ENCODE results near the gene CYP2D6. TPM values are rescaled to one million over a fixed set of nuclear protein-coding genes. Genes with fewer than 3 reads are reported as not detected.
A peak's percentile ranks its signal among the peaks of the same experiment; 100 is the strongest.
"Not testable (repeated sequence)": the region's sequence is repeated elsewhere in the genome, so short reads cannot be mapped to it uniquely, and the experiment has no call there.

Gene CYP2D6
- total RNA-seq, 1 donor from 2014 or later, result 3.2 TPM

DNA sequence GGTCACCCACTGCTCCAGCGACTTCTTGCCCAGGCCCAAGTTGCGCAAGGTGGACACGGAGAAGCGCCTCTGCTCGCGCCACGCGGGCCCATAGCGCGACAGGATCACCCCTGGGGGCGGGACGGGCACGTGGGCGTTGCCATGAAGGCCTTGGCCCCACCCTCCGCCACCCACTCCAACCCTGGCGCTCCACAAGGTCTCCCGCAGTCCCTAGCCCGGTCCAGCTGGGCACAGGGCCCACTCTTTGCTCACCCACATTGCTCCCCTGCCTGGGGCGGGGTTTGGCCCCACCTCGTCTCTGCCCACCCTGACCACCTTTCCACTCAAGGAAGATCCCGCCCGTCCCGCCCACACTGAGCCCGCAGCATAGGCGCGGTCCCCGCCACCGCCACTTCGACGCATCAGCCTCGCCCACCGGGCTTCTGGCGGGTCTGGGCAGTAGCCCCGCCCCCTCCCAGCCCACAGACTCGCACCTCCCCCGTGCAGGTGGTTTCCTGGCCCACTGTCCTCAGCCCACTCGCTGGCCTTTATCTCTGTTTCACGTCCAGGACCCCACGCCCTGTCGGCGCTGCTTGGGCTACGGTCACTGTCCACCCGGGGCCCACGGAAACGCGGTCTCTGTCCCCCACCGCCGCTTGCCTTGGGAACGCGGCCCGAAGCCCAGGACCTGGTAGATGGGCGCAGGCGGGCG is 12.3 kb upstream of the CYP2D6 start:
- no peak overlapping the region for H3K4me3 Mint-ChIP-seq (ENCODE audit: unreplicated experiment)
- H3K27me3 Mint-ChIP-seq (ENCODE audit: unreplicated experiment), result peaks cover 7% of the 10 kb centered on the region
- H3K27ac Mint-ChIP-seq (ENCODE audit: unreplicated experiment), result no peak overlapping the region
- TF ChIP-seq, protein P1, sequence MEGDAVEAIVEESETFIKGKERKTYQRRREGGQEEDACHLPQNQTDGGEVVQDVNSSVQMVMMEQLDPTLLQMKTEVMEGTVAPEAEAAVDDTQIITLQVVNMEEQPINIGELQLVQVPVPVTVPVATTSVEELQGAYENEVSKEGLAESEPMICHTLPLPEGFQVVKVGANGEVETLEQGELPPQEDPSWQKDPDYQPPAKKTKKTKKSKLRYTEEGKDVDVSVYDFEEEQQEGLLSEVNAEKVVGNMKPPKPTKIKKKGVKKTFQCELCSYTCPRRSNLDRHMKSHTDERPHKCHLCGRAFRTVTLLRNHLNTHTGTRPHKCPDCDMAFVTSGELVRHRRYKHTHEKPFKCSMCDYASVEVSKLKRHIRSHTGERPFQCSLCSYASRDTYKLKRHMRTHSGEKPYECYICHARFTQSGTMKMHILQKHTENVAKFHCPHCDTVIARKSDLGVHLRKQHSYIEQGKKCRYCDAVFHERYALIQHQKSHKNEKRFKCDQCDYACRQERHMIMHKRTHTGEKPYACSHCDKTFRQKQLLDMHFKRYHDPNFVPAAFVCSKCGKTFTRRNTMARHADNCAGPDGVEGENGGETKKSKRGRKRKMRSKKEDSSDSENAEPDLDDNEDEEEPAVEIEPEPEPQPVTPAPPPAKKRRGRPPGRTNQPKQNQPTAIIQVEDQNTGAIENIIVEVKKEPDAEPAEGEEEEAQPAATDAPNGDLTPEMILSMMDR (IDR thresholded peaks at IDR 0.05; ENCODE audit: unreplicated experiment), result no peak
- DNase-seq (ENCODE audit: low spot score), result no peak
- no peaks in the 10 kb centered on the region for H3K9me3 Mint-ChIP-seq (ENCODE audit: unreplicated experiment)
- peaks cover 21% of the 10 kb centered on the region for H3K36me3 Mint-ChIP-seq (ENCODE audit: low read depth, unreplicated experiment)
- H3K4me1 Mint-ChIP-seq (ENCODE audit: unreplicated experiment), result peaks cover 3% of the 10 kb centered on the region

DNA sequence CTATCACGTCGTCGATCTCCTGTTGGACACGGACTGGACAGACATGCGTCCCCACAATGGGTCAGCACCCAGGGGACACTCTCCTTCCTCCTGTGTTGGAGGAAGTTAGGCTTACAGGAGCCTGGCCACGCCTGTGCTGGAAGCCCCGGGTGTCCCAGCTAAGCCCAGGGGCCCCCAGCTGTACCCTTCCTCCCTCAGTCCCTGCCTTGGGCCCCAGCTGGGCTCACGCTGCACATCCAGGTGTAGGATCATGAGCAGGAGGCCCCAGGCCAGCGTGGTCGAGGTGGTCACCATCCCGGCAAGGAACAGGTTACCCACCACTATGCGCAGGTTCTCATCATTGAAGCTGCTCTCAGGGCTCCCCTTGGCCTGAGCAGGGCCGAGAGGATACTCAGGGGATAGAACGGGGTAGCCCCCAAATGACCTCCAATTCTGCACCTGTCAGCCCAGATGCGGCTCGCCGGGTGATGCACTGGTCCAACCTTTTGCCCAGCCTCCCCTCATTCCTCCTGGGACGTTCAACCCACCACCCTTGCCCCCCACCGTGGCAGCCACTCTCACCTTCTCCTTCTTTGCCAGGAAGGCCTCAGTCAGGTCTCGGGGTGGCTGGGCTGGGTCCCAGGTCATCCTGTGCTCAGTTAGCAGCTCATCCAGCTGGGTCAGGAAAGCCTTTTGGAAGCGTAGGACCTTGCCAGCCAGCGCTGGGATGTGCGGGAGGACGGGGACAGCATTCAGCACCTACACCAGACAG is 10.9 kb upstream of the CYP2D6 start:
- peaks cover 18% of the 10 kb centered on the region for H3K36me3 Mint-ChIP-seq (ENCODE audit: low read depth, unreplicated experiment)
- H3K4me3 Mint-ChIP-seq (ENCODE audit: unreplicated experiment); H3K27ac Mint-ChIP-seq (ENCODE audit: unreplicated experiment); H3K4me1 Mint-ChIP-seq (ENCODE audit: unreplicated experiment); DNase-seq (ENCODE audit: low spot score); H3K27me3 Mint-ChIP-seq (ENCODE audit: unreplicated experiment); H3K9me3 Mint-ChIP-seq (ENCODE audit: unreplicated experiment): not testable (repeated sequence)

DNA sequence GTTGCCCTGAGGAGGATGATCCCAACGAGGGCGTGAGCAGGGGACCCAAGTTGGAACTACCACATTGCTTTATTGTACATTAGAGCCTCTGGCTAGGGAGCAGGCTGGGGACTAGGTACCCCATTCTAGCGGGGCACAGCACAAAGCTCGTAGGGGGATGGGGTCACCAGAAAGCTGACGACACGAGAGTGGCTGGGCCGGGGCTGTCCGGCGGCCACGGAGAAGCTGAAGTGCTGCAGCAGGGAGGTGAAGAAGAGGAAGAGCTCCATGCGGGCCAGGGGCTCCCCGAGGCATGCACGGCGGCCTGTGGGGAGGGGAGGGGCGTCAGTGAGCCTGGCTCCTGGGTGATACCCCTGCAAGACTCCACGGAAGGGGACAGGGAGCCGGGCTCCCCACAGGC is 9.5 kb upstream of the CYP2D6 start:
- H3K27me3 Mint-ChIP-seq (ENCODE audit: unreplicated experiment); DNase-seq (ENCODE audit: low spot score); H3K4me3 Mint-ChIP-seq (ENCODE audit: unreplicated experiment); H3K4me1 Mint-ChIP-seq (ENCODE audit: unreplicated experiment); H3K9me3 Mint-ChIP-seq (ENCODE audit: unreplicated experiment); H3K27ac Mint-ChIP-seq (ENCODE audit: unreplicated experiment): not testable (repeated sequence)
- peaks cover 17% of the 10 kb centered on the region for H3K36me3 Mint-ChIP-seq (ENCODE audit: low read depth, unreplicated experiment)

DNA sequence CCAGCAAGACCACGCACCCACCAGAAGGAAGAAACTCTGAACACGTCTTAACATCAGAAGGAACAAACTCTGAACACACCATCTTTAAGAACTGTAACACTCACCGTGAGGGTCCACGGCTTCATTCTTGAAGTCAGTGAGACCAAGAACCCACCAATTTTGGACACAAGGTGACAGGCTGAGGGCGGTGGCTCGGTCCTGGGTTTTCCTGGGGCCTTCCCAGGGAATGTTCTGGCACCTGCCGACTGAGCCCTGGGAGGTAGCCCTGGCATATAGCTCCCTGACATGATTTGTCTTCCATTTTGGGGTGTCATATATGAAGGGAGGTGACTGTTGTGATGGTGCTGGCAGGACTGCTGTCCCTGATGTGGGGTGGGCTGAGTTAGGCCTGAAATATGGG is 8.9 kb upstream of the CYP2D6 start:
- H3K9me3 Mint-ChIP-seq (ENCODE audit: unreplicated experiment); H3K4me3 Mint-ChIP-seq (ENCODE audit: unreplicated experiment); H3K27me3 Mint-ChIP-seq (ENCODE audit: unreplicated experiment); H3K4me1 Mint-ChIP-seq (ENCODE audit: unreplicated experiment); DNase-seq (ENCODE audit: low spot score); H3K27ac Mint-ChIP-seq (ENCODE audit: unreplicated experiment): not testable (repeated sequence)
- peaks cover 14% of the 10 kb centered on the region for H3K36me3 Mint-ChIP-seq (ENCODE audit: low read depth, unreplicated experiment)

DNA sequence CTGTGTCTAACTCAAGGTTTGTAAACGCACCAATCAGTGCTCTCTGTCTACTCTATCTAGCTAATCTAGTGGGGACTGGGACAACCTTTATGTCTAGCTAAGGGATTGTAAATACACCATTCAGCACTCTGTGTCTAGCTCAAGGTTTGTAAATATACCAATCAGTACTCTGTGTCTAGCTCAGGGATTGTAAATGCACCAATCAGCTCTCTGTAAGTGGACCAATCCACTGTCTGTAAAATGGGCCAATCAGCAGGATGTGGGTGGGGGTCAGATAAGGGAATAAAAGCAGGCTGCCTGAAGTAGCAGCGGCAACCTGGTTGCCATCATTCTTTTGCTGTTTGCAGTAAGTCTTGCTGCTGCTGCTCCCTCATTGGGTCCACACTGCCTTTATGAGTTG is 8.4 kb upstream of the CYP2D6 start:
- peaks cover 14% of the 10 kb centered on the region for H3K36me3 Mint-ChIP-seq (ENCODE audit: low read depth, unreplicated experiment)
- H3K27ac Mint-ChIP-seq (ENCODE audit: unreplicated experiment), result no peak overlapping the region
- no peaks in the 10 kb centered on the region for H3K9me3 Mint-ChIP-seq (ENCODE audit: unreplicated experiment)
- TF ChIP-seq, protein P1 (IDR thresholded peaks at IDR 0.05; ENCODE audit: unreplicated experiment), result no peak
- no peaks in the 10 kb centered on the region for H3K4me1 Mint-ChIP-seq (ENCODE audit: unreplicated experiment)
- DNase-seq (ENCODE audit: low spot score), result no peak
- H3K27me3 Mint-ChIP-seq (ENCODE audit: unreplicated experiment), result peaks cover 5% of the 10 kb centered on the region
- H3K4me3 Mint-ChIP-seq (ENCODE audit: unreplicated experiment), result peak overlapping the region; percentile 50

DNA sequence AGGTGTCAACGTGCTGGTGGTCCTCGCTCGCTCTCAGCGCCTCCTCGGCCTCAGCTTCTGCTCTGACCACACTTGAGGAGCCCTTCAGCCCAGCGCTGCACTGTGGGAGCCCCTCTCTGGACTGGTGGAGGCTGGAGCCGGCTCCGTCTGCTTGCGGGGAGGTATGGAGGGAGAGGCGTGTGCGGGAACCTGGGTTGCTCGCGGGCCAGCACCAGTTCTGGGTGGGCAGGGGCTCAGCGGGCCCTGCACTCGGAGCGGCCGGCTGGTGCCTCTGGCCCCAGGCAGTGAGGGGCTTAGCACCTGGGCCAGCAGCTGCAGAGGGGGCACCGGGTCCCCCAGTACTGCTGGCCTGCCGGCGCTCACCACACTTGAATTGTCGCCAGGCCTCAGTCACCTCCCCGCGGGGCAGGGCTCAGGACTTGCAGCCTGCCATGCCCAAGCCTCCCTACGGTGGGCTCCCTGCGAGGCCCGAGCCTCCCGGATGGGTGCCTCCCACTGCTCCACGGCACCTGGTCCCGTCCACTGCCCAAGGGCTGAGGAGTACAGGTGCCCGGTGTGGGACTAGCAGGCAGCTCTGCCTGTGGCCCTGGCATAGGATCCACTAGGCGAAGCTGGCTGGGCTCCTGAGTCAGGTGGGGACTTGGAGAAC is 7.6 kb upstream of the CYP2D6 start:
- H3K27ac Mint-ChIP-seq (ENCODE audit: unreplicated experiment), result no peak overlapping the region
- H3K27me3 Mint-ChIP-seq (ENCODE audit: unreplicated experiment), result peaks cover 5% of the 10 kb centered on the region
- H3K4me1 Mint-ChIP-seq (ENCODE audit: unreplicated experiment), result no peaks in the 10 kb centered on the region
- TF ChIP-seq, protein P1 (IDR thresholded peaks at IDR 0.05; ENCODE audit: unreplicated experiment), result no peak
- H3K36me3 Mint-ChIP-seq (ENCODE audit: low read depth, unreplicated experiment), result peaks cover 15% of the 10 kb centered on the region
- no peak for DNase-seq (ENCODE audit: low spot score)
- no peak overlapping the region for H3K4me3 Mint-ChIP-seq (ENCODE audit: unreplicated experiment)
- no peaks in the 10 kb centered on the region for H3K9me3 Mint-ChIP-seq (ENCODE audit: unreplicated experiment)

DNA sequence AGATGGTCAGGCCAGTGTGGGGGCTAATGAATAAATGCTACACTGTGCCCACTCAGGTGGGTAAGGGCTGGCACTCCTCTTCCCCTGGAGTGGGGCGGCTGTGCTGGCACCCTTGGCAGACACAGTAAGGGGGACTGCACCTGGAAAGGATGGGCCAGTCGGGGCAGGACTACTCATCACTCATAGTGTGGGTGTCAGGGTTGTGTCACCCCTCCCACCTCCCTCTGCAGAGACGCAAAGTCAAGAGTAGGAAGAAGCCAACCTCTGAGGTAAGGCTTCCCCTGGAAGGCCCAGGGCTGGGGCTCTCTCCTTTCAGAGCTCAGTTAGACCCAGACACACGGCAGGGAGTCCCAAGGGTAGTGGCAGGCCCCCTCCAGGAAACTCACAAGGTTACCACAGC is 5.1 kb upstream of the CYP2D6 start:
- H3K36me3 Mint-ChIP-seq (ENCODE audit: low read depth, unreplicated experiment), result peaks cover 18% of the 10 kb centered on the region
- H3K4me1 Mint-ChIP-seq (ENCODE audit: unreplicated experiment); H3K27me3 Mint-ChIP-seq (ENCODE audit: unreplicated experiment); DNase-seq (ENCODE audit: low spot score); H3K27ac Mint-ChIP-seq (ENCODE audit: unreplicated experiment); H3K4me3 Mint-ChIP-seq (ENCODE audit: unreplicated experiment); H3K9me3 Mint-ChIP-seq (ENCODE audit: unreplicated experiment): not testable (repeated sequence)
